DMS79 treated with DMSO at 0.1 percent for 48 hours (cell line): ENCODE results near the gene KRT17.
"Not testable (repeated sequence)": the region's sequence is repeated elsewhere in the genome, so short reads cannot be mapped to it uniquely, and the experiment has no call there.

Source experiments
- DNase-seq: peaks from one replicate; lab custom pipeline; 2025; lab: John Stamatoyannopoulos, UW

KRT17 gene

GRCh38 chr17:41633556-41634199 lies 9.3 kb upstream of the KRT17 start:
- DNase-seq, result no peak

GRCh38 chr17:41632482-41633105 lies 8.2 kb upstream of the KRT17 start:
- no peak for DNase-seq

GRCh38 chr17:41631898-41632285 lies 7.5 kb upstream of the KRT17 start:
- DNase-seq, result no peak

- no peak for DNase-seq
These were observed 6.9 kb upstream of the KRT17 start for GRCh38 chr17:41631025-41631897.

GRCh38 chr17:41629826-41630670 lies 5.7 kb upstream of the KRT17 start:
- no peak for DNase-seq

- no peak for DNase-seq
These were observed 4.9 kb upstream of the KRT17 start for GRCh38 chr17:41629316-41629715.

GRCh38 chr17:41628621-41629255 lies 4.4 kb upstream of the KRT17 start:
- not testable (repeated sequence) for DNase-seq

GRCh38 chr17:41628073-41628370 lies 3.6 kb upstream of the KRT17 start:
- DNase-seq, result not testable (repeated sequence)

- DNase-seq, result no peak
These were observed 3.1 kb upstream of the KRT17 start for GRCh38 chr17:41627316-41628072.

GRCh38 chr17:41626914-41627295 lies 2.5 kb upstream of the KRT17 start:
- not testable (repeated sequence) for DNase-seq

GRCh38 chr17:41626028-41626913 lies 1.9 kb upstream of the KRT17 start:
- DNase-seq, result not testable (repeated sequence)

GRCh38 chr17:41625602-41626001 lies 1.2 kb upstream of the KRT17 start:
- no peak for DNase-seq

GRCh38 chr17:41623184-41623861 lies 1.1 kb downstream of the KRT17 start:
- DNase-seq, result not testable (repeated sequence)

GRCh38 chr17:41622340-41623183 lies 1.8 kb downstream of the KRT17 start:
- not testable (repeated sequence) for DNase-seq

GRCh38 chr17:41621916-41622315 lies 2.5 kb downstream of the KRT17 start:
- no peak for DNase-seq

GRCh38 chr17:41621435-41621817 lies 2.9 kb downstream of the KRT17 start:
- not testable (repeated sequence) for DNase-seq

- no peak for DNase-seq
These were observed 3.6 kb downstream of the KRT17 start for GRCh38 chr17:41620583-41621434.
